GM19099 (cell line): ENCODE results near the gene CDC25A.

ENCODE experiments used
- POLR2A ChIP-seq: IDR thresholded peaks from 3 replicates; pipeline ENCODE4 v1.6.1; 2011; ENCODE audit warnings: low read depth; ENCODE audit not compliant: insufficient read length; ENCODE audit errors: extremely low read depth

Gene CDC25A

GRCh38 chr3:48130321-48130904 lies 57.8 kb downstream of the CDC25A start:
- TF ChIP-seq POLR2A, result no peak

- no peak for TF ChIP-seq POLR2A
Observed at GRCh38 chr3:48129921-48130320, 58.3 kb downstream of the CDC25A start.

- no peak for TF ChIP-seq POLR2A
Observed at GRCh38 chr3:48128774-48129173, 59.4 kb downstream of the CDC25A start.

- no peak for TF ChIP-seq POLR2A
Observed at GRCh38 chr3:48125886-48126622, 62.2 kb downstream of the CDC25A start.

- no peak for TF ChIP-seq POLR2A
Observed at GRCh38 chr3:48125013-48125705, 63.1 kb downstream of the CDC25A start.

GRCh38 chr3:48123346-48123745 lies 64.9 kb downstream of the CDC25A start:
- TF ChIP-seq POLR2A, result no peak

GRCh38 chr3:48122504-48122903 lies 65.7 kb downstream of the CDC25A start:
- no peak for TF ChIP-seq POLR2A

- TF ChIP-seq POLR2A, result no peak
Observed at GRCh38 chr3:48120223-48120622, 68.0 kb downstream of the CDC25A start.

- TF ChIP-seq POLR2A, result no peak
Observed at GRCh38 chr3:48119505-48120193, 68.6 kb downstream of the CDC25A start.

GRCh38 chr3:48118928-48119327 lies 69.3 kb downstream of the CDC25A start:
- TF ChIP-seq POLR2A, result no peak

- no peak for TF ChIP-seq POLR2A
Observed at GRCh38 chr3:48118322-48118721, 69.9 kb downstream of the CDC25A start.

GRCh38 chr3:48112813-48113212 lies 75.4 kb downstream of the CDC25A start:
- no peak for TF ChIP-seq POLR2A

- TF ChIP-seq POLR2A, result no peak
Observed at GRCh38 chr3:48110463-48110862, 77.8 kb downstream of the CDC25A start.

- no peak for TF ChIP-seq POLR2A
Observed at GRCh38 chr3:48107227-48107626, 81.0 kb downstream of the CDC25A start.
